GM23338 (cell line): ENCODE measurements around the gene PTER. TPM values are rescaled to one million over a fixed set of nuclear protein-coding genes. Genes with fewer than 3 reads are reported as not detected.

Experiments used
- ATAC-seq: fragments of 200-7000 bp; cut with Tn5 transposase; 3 replicates; pipeline ENCODE4 v1.9.1; 2020
- DNase-seq: peaks from one replicate; pipeline ENCODE4 v3.0.0-alpha.2; 2015; ENCODE audit warnings: low spot score
- H2AFZ ChIP-seq: fragments of 200-600 bp; sonication (generic); 2 replicates; pipeline ENCODE4 v1.8.0; 2016; ENCODE audit warnings: antibody characterized with exemption, mild to moderate bottlenecking, moderate library complexity
- H3F3A ChIP-seq: fragments of 200-600 bp; sonication (generic); replicated peaks from 2 replicates; pipeline ENCODE4 v1.8.0; 2017; ENCODE audit warnings: antibody characterized with exemption, mixed run types, low read depth
- H3K27ac ChIP-seq: fragments of 200-600 bp; sonication (generic); 2 replicates; pipeline ENCODE4 v1.6.1; 2016; ENCODE audit warnings: low read depth
- H3K27me3 ChIP-seq: fragments of 200-600 bp; sonication (generic); 2 replicates; pipeline ENCODE4 v1.8.0; 2016; ENCODE audit warnings: mild to moderate bottlenecking, mixed run types, moderate library complexity; ENCODE audit not compliant: insufficient read depth
- H3K36me3 ChIP-seq: fragments of 200-600 bp; sonication (generic); 2 replicates; pipeline ENCODE4 v1.8.0; 2016; ENCODE audit warnings: mild to moderate bottlenecking; ENCODE audit not compliant: insufficient read depth
- H3K4me1 ChIP-seq: fragments of 200-600 bp; sonication (generic); 2 replicates; pipeline ENCODE4 v1.8.0; 2016; ENCODE audit warnings: mild to moderate bottlenecking, moderate library complexity; ENCODE audit not compliant: insufficient read depth
- H3K4me2 ChIP-seq: fragments of 200-600 bp; sonication (generic); 2 replicates; pipeline ENCODE4 v1.7.1; 2017; ENCODE audit warnings: mixed run types
- H3K4me3 ChIP-seq: fragments of 200-600 bp; sonication (generic); 2 replicates; pipeline ENCODE4 v1.6.1; 2016; ENCODE audit warnings: mixed run types
- H3K79me2 ChIP-seq: fragments of 200-600 bp; sonication (generic); replicated peaks from 2 replicates; pipeline ENCODE4 v1.8.0; 2017; ENCODE audit warnings: mild to moderate bottlenecking; ENCODE audit not compliant: insufficient read depth
- H3K9me2 ChIP-seq: fragments of 200-600 bp; sonication (generic); 2 replicates; pipeline ENCODE4 v1.8.0; 2017; ENCODE audit not compliant: insufficient read depth
- H4K20me1 ChIP-seq: fragments of 200-600 bp; sonication (generic); replicated peaks from 2 replicates; pipeline ENCODE4 v1.8.0; 2017; ENCODE audit warnings: mild to moderate bottlenecking; ENCODE audit not compliant: insufficient read depth
- H3K27ac Mint-ChIP-seq: 2 replicates; pipeline ENCODE4 v1.8.0; 2020; ENCODE audit warnings: inconsistent platforms, mild to moderate bottlenecking, moderate library complexity, mixed read lengths
- H3K27me3 Mint-ChIP-seq: 3 replicates; pipeline ENCODE4 v1.8.0; 2022; ENCODE audit warnings: low read depth, mild to moderate bottlenecking, moderate library complexity, mixed read lengths, inconsistent platforms; ENCODE audit not compliant: insufficient read depth, poor library complexity
- H3K36me3 Mint-ChIP-seq: 3 replicates; pipeline ENCODE4 v1.8.0; 2021; ENCODE audit warnings: low read depth, mild to moderate bottlenecking, inconsistent platforms, moderate library complexity, mixed read lengths
- H3K4me1 Mint-ChIP-seq: 3 replicates; pipeline ENCODE4 v1.8.0; 2020; ENCODE audit warnings: mild to moderate bottlenecking, inconsistent platforms, mixed read lengths
- H3K4me3 Mint-ChIP-seq: 3 replicates; pipeline ENCODE4 v1.8.0; 2021; ENCODE audit warnings: moderate library complexity, mild to moderate bottlenecking, inconsistent platforms, mixed read lengths
- H3K9me3 Mint-ChIP-seq: 3 replicates; pipeline ENCODE4 v1.8.0; 2020; ENCODE audit warnings: moderate library complexity, mild to moderate bottlenecking, inconsistent platforms, mixed read lengths
- CREB1 ChIP-seq: fragments of 250-450 bp; sonication (Bioruptor Pico); IDR thresholded peaks from 2 replicates; pipeline ENCODE4 v1.5.0; 2020; ENCODE audit warnings: low read depth, mild to moderate bottlenecking, moderate library complexity
- EZH2 ChIP-seq: fragments of 200-600 bp; sonication (generic); IDR thresholded peaks from one replicate; pipeline ENCODE4 v1.8.0; 2017; ENCODE audit warnings: antibody characterized with exemption, mild to moderate bottlenecking, low read depth; ENCODE audit not compliant: unreplicated experiment
- EZH2phosphoT487 ChIP-seq: fragments of 200-600 bp; sonication (generic); IDR thresholded peaks from one replicate; pipeline ENCODE4 v1.8.1; 2018; ENCODE audit warnings: antibody characterized with exemption; ENCODE audit not compliant: unreplicated experiment
- JUNB ChIP-seq: IDR thresholded peaks from one replicate; pipeline ENCODE4 v1.6.1; 2016; ENCODE audit warnings: antibody characterized with exemption; ENCODE audit not compliant: unreplicated experiment
- NANOG ChIP-seq: IDR thresholded peaks from 2 replicates; pipeline ENCODE4 v1.6.1; 2016; ENCODE audit warnings: antibody characterized with exemption, borderline replicate concordance
- POLR2AphosphoS5 ChIP-seq: IDR thresholded peaks from 2 replicates; pipeline ENCODE4 v1.6.1; 2016; ENCODE audit warnings: antibody characterized with exemption, low read depth
- ZNF114 ChIP-seq: fragments of 250-450 bp; sonication (Bioruptor Pico); IDR thresholded peaks from 2 replicates; pipeline ENCODE4 v1.5.0; 2020; ENCODE audit warnings: mild to moderate bottlenecking, moderate library complexity
- ZNF331 ChIP-seq: fragments of 250-450 bp; sonication (Bioruptor Pico); IDR thresholded peaks from 2 replicates; pipeline ENCODE4 v1.5.0; 2020; ENCODE audit warnings: low read depth, mild to moderate bottlenecking, moderate library complexity
- polyA plus RNA-seq: library from polyadenylated mRNA; unstranded; fragments of >200 nt; fragmentation: Nextera tagmentation; extraction: Ambion mirVana; gene quantifications from 2 replicates; pipeline ENCODE4 v1.2.1, GENCODE V29; 2016
- total RNA-seq: library from RNA; depleted of rRNA; stranded (reverse); fragments of >200 nt; shearing (Covaris generic); gene quantifications from 2 replicates; pipeline ENCODE4 v1.2.3, GENCODE V29; 2014
- TF ChIP-seq, protein P1 (sequence below): IDR thresholded peaks from 2 replicates; pipeline ENCODE4 v1.6.1; 2016; ENCODE audit warnings: antibody characterized with exemption
- TF ChIP-seq, protein P2 (sequence below), 2 experiments: fragments of 200-600 bp in 1 of 2; sonication (generic) in 1 of 2; conservative IDR thresholded peaks; 2 replicates each; pipeline versions ENCODE4 v1.5.1 to v1.6.1; 2016 to 2017; ENCODE audit warnings: antibody characterized with exemption in 2 of 2, low read depth in 2 of 2, mild to moderate bottlenecking in 2 of 2, moderate library complexity in 1 of 2

The PTER gene
- total and polyA plus RNA-seq, 2 experiments from 2014 or later: 4.8 to 4.9 TPM

DNA sequence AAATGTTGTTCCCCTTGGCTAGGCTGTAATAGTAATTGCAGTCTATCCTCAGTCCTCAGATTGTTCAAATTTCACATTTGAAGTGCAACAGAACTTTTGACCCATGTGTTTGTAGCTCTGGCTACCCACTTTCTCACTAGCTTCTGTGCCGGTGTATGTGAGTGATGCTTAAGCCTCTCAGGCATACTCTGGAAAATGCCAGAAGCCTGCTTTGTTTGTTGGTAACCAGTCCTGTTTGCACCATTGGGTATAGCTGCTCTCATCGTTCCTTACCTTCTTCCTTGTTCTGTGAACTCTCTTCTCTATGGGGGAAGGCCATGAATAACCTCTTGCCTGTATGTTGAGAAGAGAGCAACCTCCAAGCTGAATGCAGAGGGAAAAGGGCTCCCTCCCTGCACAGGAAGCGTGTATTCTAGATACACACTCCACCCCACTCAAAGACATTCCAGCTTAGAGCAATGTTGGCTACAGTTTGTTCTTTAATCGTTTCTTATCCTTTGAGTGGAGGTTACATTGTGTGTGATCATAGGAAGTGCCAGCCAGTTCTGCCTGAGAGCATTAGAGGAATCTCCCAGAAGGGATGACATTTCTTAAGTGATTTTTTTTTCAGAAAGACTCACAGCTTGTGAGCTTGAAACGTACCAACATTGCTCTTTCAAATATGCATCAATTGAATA, 44.4 kb downstream of the PTER start:
- no peaks in the 10 kb centered on the region for H4K20me1 ChIP-seq
- H3K36me3 Mint-ChIP-seq: no peaks in the 10 kb centered on the region
- no peaks in the 10 kb centered on the region for H3K4me1 Mint-ChIP-seq
- no peak overlapping the region for H3K4me2 ChIP-seq
- no peak overlapping the region for H3K27ac ChIP-seq
- H3K4me3 Mint-ChIP-seq: no peak overlapping the region
- H3K4me3 ChIP-seq: no peak overlapping the region
- no peak overlapping the region for H2AFZ ChIP-seq
- peaks cover 5% of the 10 kb centered on the region for H3K27me3 Mint-ChIP-seq
- no peaks in the 10 kb centered on the region for H3K79me2 ChIP-seq
- ATAC-seq: no peak
- TF ChIP-seq EZH2 (no peak), JUNB (no peak), ZNF114 (no peak)
- no peaks in the 10 kb centered on the region for H3K27me3 ChIP-seq
- H3K4me1 ChIP-seq: no peaks in the 10 kb centered on the region
- no peaks in the 10 kb centered on the region for H3K9me2 ChIP-seq
- no peak overlapping the region for H3K27ac Mint-ChIP-seq
- DNase-seq: no peak
- H3F3A ChIP-seq: no peaks in the 10 kb centered on the region
- H3K9me3 Mint-ChIP-seq: no peaks in the 10 kb centered on the region
- no peaks in the 10 kb centered on the region for H3K36me3 ChIP-seq

DNA sequence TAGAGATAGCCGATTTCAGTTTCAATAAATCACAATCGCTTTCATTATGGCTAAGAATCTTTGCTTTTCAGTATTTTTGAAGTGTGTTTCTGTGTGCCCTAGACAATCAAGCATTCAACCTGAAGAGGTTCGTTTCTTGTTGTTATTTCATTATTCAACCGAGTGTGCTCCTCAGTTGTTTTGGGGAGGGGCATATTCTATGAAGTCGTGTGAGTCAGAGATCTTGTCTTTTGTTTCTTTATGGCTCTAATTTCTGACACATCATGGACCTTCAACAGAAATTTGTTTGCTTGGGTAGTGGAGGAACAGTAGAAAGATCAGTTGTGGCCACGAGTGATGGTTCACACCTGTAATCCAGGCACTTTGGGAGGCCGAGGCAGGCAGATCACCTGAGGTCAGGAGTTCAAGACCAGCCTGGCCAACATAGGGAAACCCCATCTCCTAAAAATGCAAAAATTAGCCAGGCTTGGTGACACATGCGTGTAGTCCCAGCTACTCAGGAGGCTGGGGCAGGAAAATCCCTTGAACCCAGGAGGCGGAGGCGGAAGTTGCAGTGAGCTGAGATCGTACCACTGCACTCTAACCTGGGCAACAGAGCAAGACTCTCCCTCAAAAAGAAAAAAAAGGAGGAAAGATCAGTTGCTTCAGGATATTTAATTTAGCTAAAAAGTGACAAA, 46.6 kb downstream of the PTER start:
- no peak for DNase-seq
- H3K36me3 ChIP-seq: no peaks in the 10 kb centered on the region
- no peaks in the 10 kb centered on the region for H3K79me2 ChIP-seq
- H3K36me3 Mint-ChIP-seq: no peaks in the 10 kb centered on the region
- H3K27ac Mint-ChIP-seq: no peak overlapping the region
- no peaks in the 10 kb centered on the region for H3K4me1 ChIP-seq
- no peaks in the 10 kb centered on the region for H4K20me1 ChIP-seq
- no peaks in the 10 kb centered on the region for H3K27me3 ChIP-seq
- no peaks in the 10 kb centered on the region for H3K4me1 Mint-ChIP-seq
- H3F3A ChIP-seq: no peaks in the 10 kb centered on the region
- H3K4me3 Mint-ChIP-seq: no peak overlapping the region
- H3K4me2 ChIP-seq: no peak overlapping the region
- H3K4me3 ChIP-seq: no peak overlapping the region
- H3K27ac ChIP-seq: no peak overlapping the region
- H3K27me3 Mint-ChIP-seq: peaks cover 5% of the 10 kb centered on the region
- H3K9me3 Mint-ChIP-seq: no peaks in the 10 kb centered on the region
- no peaks in the 10 kb centered on the region for H3K9me2 ChIP-seq
- TF ChIP-seq POLR2AphosphoS5 (no peak), EZH2 (no peak), ZNF331 (no peak), NANOG (no peak), JUNB (no peak), EZH2phosphoT487 (no peak), CREB1 (CRISPR knock-in tag) (no peak)
- TF ChIP-seq, protein P1, sequence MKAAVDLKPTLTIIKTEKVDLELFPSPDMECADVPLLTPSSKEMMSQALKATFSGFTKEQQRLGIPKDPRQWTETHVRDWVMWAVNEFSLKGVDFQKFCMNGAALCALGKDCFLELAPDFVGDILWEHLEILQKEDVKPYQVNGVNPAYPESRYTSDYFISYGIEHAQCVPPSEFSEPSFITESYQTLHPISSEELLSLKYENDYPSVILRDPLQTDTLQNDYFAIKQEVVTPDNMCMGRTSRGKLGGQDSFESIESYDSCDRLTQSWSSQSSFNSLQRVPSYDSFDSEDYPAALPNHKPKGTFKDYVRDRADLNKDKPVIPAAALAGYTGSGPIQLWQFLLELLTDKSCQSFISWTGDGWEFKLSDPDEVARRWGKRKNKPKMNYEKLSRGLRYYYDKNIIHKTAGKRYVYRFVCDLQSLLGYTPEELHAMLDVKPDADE: no peak
- TF ChIP-seq, protein P2, sequence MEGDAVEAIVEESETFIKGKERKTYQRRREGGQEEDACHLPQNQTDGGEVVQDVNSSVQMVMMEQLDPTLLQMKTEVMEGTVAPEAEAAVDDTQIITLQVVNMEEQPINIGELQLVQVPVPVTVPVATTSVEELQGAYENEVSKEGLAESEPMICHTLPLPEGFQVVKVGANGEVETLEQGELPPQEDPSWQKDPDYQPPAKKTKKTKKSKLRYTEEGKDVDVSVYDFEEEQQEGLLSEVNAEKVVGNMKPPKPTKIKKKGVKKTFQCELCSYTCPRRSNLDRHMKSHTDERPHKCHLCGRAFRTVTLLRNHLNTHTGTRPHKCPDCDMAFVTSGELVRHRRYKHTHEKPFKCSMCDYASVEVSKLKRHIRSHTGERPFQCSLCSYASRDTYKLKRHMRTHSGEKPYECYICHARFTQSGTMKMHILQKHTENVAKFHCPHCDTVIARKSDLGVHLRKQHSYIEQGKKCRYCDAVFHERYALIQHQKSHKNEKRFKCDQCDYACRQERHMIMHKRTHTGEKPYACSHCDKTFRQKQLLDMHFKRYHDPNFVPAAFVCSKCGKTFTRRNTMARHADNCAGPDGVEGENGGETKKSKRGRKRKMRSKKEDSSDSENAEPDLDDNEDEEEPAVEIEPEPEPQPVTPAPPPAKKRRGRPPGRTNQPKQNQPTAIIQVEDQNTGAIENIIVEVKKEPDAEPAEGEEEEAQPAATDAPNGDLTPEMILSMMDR (conservative IDR thresholded peaks at IDR 0.05; ENCODE audit: low read depth in 2 of 2): no peak
- ATAC-seq: no peak
- H2AFZ ChIP-seq: no peak overlapping the region
